Esophagus muscularis mucosa (tissue), 4 donors: ENCODE measurements around the gene TLK1. TPM values are rescaled to one million over a fixed set of nuclear protein-coding genes. Genes with fewer than 3 reads are reported as not detected.

Experiments used
- DNase-seq: peaks from one replicate; pipeline ENCODE4 v3.0.0-alpha.2; 2017; ENCODE audit errors: extremely low spot score
- H3K27ac ChIP-seq, 4 donors: fragments of 200-600 bp; sonication (generic); replicated peaks in 1 of 4; 1 replicate in 3 of 4; 2 replicates in 1 of 4; pipeline ENCODE4 v1.5.1; 2016 to 2019; ENCODE audit warnings: mild to moderate bottlenecking in 1 of 4
- H3K27me3 ChIP-seq, 4 donors: fragments of 200-600 bp; sonication (generic); one replicate each; pipeline versions ENCODE4 v1.5.1 to v1.6.0; 2016 to 2019
- H3K36me3 ChIP-seq, 4 donors: fragments of 200-600 bp; sonication (generic); one replicate each; pipeline ENCODE4 v1.5.1; 2016 to 2019
- H3K4me1 ChIP-seq, 4 donors: fragments of 200-600 bp; sonication (generic); one replicate each; pipeline ENCODE4 v1.5.1; 2016 to 2019
- H3K4me3 ChIP-seq, 4 donors: fragments of 200-600 bp; sonication (generic); 1 replicate in 2 of 4; 2 replicates in 2 of 4; pipeline ENCODE4 v1.5.1; 2016 to 2019; ENCODE audit warnings: mild to moderate bottlenecking in 4 of 4, moderate library complexity in 1 of 4
- H3K9me3 ChIP-seq, 4 donors: fragments of 200-600 bp; sonication (generic); 1 replicate in 3 of 4; 2 replicates in 1 of 4; pipeline ENCODE4 v1.5.1; 2016 to 2019
- CTCF ChIP-seq, 3 experiments: fragments of 200-600 bp in 2 of 3; fragments of 450-650 bp in 1 of 3; sonication (generic) in 2 of 3; IDR thresholded peaks; one replicate each; pipeline ENCODE4 v1.5.1; 2017 to 2019; ENCODE audit warnings: antibody characterized with exemption in 3 of 3, mild to moderate bottlenecking in 2 of 3, moderate library complexity in 1 of 3
- EP300 ChIP-seq: sonication (generic); formaldehyde crosslinking; IDR thresholded peaks from one replicate; pipeline ENCODE4 v1.6.1; 2017; ENCODE audit warnings: antibody characterized with exemption
- POLR2A ChIP-seq: fragments of 450-650 bp; IDR thresholded peaks from one replicate; pipeline ENCODE4 v1.6.1; 2017; ENCODE audit warnings: antibody characterized with exemption, moderate library complexity, mild to moderate bottlenecking, low read depth
- POLR2AphosphoS5 ChIP-seq, 2 donors: sonication (generic); formaldehyde crosslinking; IDR thresholded peaks; one replicate each; pipeline ENCODE4 v1.6.1; 2017; ENCODE audit warnings: antibody characterized with exemption in 2 of 2
- WGBS: methylation state at CpG from one replicate; pipeline ENCODE4 v1.1.5; 2018; 5-methylcytosine and 5-hydroxymethylcytosine counted together
- intact Hi-C: fragments of 100-400 bp; cut with DNase I; formaldehyde crosslinking; loops from one replicate; pipeline ENCODE4 v1.15.1; 2023
- total RNA-seq, 4 donors: library from RNA; depleted of rRNA; stranded (reverse); fragments of >200 nt; gene quantifications; one replicate each; pipeline versions ENCODE4 v1.1.0 to v1.2.1, GENCODE V29; 2016

Gene TLK1
- total RNA-seq, 4 donors from 2014 or later: 27.9 to 46.1 (median 34.0) TPM

DNA sequence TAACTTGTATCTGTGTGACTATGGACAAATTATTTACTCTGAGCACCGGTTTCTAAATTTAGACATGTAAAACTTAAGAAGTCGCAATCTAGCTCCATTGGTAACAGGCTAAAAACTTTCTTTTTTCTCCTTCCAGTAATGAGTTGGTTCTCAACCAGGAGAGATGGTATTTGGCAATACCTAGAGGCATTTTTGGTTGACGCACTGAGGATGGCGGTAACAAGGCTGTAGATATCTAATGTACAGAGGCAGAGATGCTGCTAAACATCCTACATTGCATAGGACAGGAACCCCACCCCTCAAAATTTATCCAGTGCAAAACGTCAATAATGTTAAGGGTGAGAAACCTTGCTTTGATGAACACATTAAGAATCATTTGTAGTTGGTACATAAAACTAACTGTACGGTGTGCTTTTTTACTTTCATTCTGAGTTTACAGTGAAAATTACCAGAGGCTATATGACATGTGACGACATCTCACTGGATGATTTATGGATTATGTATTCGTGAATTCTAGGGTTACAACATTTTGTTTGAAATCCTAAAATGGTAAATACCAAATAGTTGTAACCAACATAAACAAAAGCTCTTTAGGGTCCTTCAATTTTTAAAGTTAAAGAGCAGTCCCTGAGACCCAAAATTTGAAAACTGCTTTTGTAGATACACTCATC lies 91.3 kb downstream of the TLK1 start:
- intact Hi-C loops: no loop called here
- Histone ChIP-seq H3K36me3 (peaks cover 0 to 15% (median 4%) of the 10 kb centered on the region in 4 donors), H3K27ac (no peak overlapping the region), H3K27me3 (no peaks in the 10 kb centered on the region), H3K4me1 (peaks cover 0 to 3% (median 0%) of the 10 kb centered on the region in 4 donors), H3K4me3 (no peak overlapping the region), H3K9me3 (no peaks in the 10 kb centered on the region)
- WGBS: 81% methylated on average over 8 of the region's 8 CpGs
- no peak for DNase-seq
- TF ChIP-seq POLR2A: no peak
- no peak for TF ChIP-seq POLR2AphosphoS5 (IDR thresholded peaks at IDR 0.05)
- TF ChIP-seq EP300: no peak
- no peak for TF ChIP-seq CTCF (IDR thresholded peaks at IDR 0.05)

DNA sequence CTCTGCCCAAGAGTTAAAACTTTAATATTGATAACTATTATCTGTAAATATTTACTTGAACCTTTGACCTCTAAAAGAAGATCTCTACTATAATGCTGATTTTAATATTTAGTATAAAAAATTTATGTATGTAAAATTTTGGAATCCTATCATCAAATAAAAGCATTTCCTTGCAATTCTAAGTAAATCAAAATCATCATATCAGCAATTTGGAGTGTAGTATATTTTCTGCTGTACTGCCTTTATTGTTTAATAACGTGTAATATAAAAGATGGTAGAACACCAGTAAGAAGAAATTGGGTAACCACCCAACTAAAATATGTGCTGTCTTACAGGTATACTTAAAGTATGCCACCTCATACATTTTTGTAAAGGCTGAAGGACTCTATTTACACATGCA lies 94.6 kb downstream of the TLK1 start:
- no peaks in the 10 kb centered on the region for H3K36me3 ChIP-seq
- no peaks in the 10 kb centered on the region for H3K9me3 ChIP-seq
- TF ChIP-seq POLR2A (no peak), CTCF (IDR thresholded peaks at IDR 0.05) (no peak), POLR2AphosphoS5 (IDR thresholded peaks at IDR 0.05) (no peak), EP300 (no peak)
- intact Hi-C loops: no loop called here
- H3K27me3 ChIP-seq: no peaks in the 10 kb centered on the region
- no peak overlapping the region for H3K27ac ChIP-seq
- DNase-seq: no peak
- WGBS: 91% methylated on average over 1 of the region's 1 CpG
- H3K4me1 ChIP-seq: peaks cover 0 to 5% (median 0%) of the 10 kb centered on the region in 4 donors
- H3K4me3 ChIP-seq: no peak overlapping the region

- no peak for DNase-seq
- H3K4me3 ChIP-seq: no peak overlapping the region
- H3K36me3 ChIP-seq: peaks cover 0 to 25% (median 6%) of the 10 kb centered on the region in 4 donors
- H3K27ac ChIP-seq: no peak overlapping the region
- no peak for TF ChIP-seq POLR2AphosphoS5 (IDR thresholded peaks at IDR 0.05)
- TF ChIP-seq CTCF (IDR thresholded peaks at IDR 0.05): no peak
- TF ChIP-seq POLR2A: no peak
- TF ChIP-seq EP300: no peak
- 92% methylated on average over 2 of the region's 2 CpGs for WGBS
- no peaks in the 10 kb centered on the region for H3K9me3 ChIP-seq
- intact Hi-C loops: loop anchor here (10.0 kb wide), 1 partner anchor 97 kb away; no protein-coding TSS in a partner anchor
- no peaks in the 10 kb centered on the region for H3K27me3 ChIP-seq
- peaks cover 0 to 12% (median 5%) of the 10 kb centered on the region in 4 donors for H3K4me1 ChIP-seq
Observed at GRCh38 chr2:171057575-171057974, 103.1 kb downstream of the TLK1 start.

GRCh38 chr2:171056307-171056706 lies 104.4 kb downstream of the TLK1 start:
- TF ChIP-seq POLR2AphosphoS5 (IDR thresholded peaks at IDR 0.05): no peak
- TF ChIP-seq POLR2A: no peak
- no peak for TF ChIP-seq EP300
- TF ChIP-seq CTCF (IDR thresholded peaks at IDR 0.05): no peak
- intact Hi-C loops: loop anchor here (10.0 kb wide), 1 partner anchor 98 kb away; no protein-coding TSS in a partner anchor
- WGBS: 23% methylated on average over 1 of the region's 1 CpG

More at GRCh38 chr2:171056307-171056706, 104.4 kb downstream of the TLK1 start:
- H3K36me3 ChIP-seq: peaks cover 0 to 36% (median 12%) of the 10 kb centered on the region in 4 donors
- H3K4me3 ChIP-seq: no peak overlapping the region
- H3K9me3 ChIP-seq: no peaks in the 10 kb centered on the region
- no peak for DNase-seq
- H3K27ac ChIP-seq: no peak overlapping the region
- H3K4me1 ChIP-seq: peaks cover 0 to 12% (median 5%) of the 10 kb centered on the region in 4 donors
- H3K27me3 ChIP-seq: no peaks in the 10 kb centered on the region
